GM23248 (cell line): ENCODE data around the gene ZBTB34. TPM values are rescaled to one million over a fixed set of nuclear protein-coding genes. Genes with fewer than 3 reads are reported as not detected.

Experiments used
- DNase-seq: peaks from one replicate; pipeline ENCODE4 v3.0.0-alpha.2; 2015
- H2AFZ ChIP-seq: fragments of 200-600 bp; sonication (generic); 2 replicates; pipeline ENCODE4 v1.6.1; 2016; ENCODE audit warnings: antibody characterized with exemption
- H3F3A ChIP-seq: fragments of 200-600 bp; sonication (generic); 2 replicates; pipeline ENCODE4 v1.6.1; 2016; ENCODE audit warnings: mild to moderate bottlenecking, antibody characterized with exemption, mixed run types; ENCODE audit not compliant: insufficient read depth
- H3K27ac ChIP-seq: fragments of 200-600 bp; sonication (generic); 2 replicates; pipeline ENCODE4 v1.5.1; 2016; ENCODE audit warnings: mild to moderate bottlenecking
- H3K27me3 ChIP-seq: fragments of 200-600 bp; sonication (generic); replicated peaks from 2 replicates; pipeline ENCODE4 v1.6.1; 2016; ENCODE audit warnings: mild to moderate bottlenecking; ENCODE audit not compliant: insufficient read depth
- H3K36me3 ChIP-seq: fragments of 200-600 bp; sonication (generic); 2 replicates; pipeline ENCODE4 v1.6.1; 2016; ENCODE audit warnings: low read depth, mild to moderate bottlenecking
- H3K4me1 ChIP-seq: fragments of 200-600 bp; sonication (generic); 2 replicates; pipeline ENCODE4 v1.6.1; 2016; ENCODE audit warnings: mild to moderate bottlenecking; ENCODE audit not compliant: insufficient read depth
- H3K4me2 ChIP-seq: fragments of 200-600 bp; sonication (generic); one replicate; pipeline ENCODE4 v1.6.1; 2016; ENCODE audit warnings: mild to moderate bottlenecking; ENCODE audit not compliant: unreplicated experiment
- H3K4me3 ChIP-seq: fragments of 200-600 bp; sonication (generic); 2 replicates; pipeline ENCODE4 v1.5.1; 2016; ENCODE audit warnings: mild to moderate bottlenecking
- H3K79me2 ChIP-seq: fragments of 200-600 bp; sonication (generic); 2 replicates; pipeline ENCODE4 v1.6.1; 2016; ENCODE audit warnings: mild to moderate bottlenecking; ENCODE audit not compliant: insufficient read depth
- H3K9ac ChIP-seq: fragments of 200-600 bp; sonication (generic); 2 replicates; pipeline ENCODE4 v1.6.1; 2016; ENCODE audit warnings: mild to moderate bottlenecking
- H3K9me2 ChIP-seq: fragments of 200-600 bp; sonication (generic); 2 replicates; pipeline ENCODE4 v1.6.1; 2016; ENCODE audit warnings: mixed run types, mild to moderate bottlenecking, moderate library complexity; ENCODE audit not compliant: insufficient read depth
- H3K9me3 ChIP-seq: fragments of 200-600 bp; sonication (generic); one replicate; pipeline ENCODE4 v1.6.1; 2017; ENCODE audit warnings: low read depth
- H4K20me1 ChIP-seq: fragments of 200-600 bp; sonication (generic); 2 replicates; pipeline ENCODE4 v1.6.0; 2016; ENCODE audit not compliant: insufficient read depth
- EZH2 ChIP-seq: fragments of 200-600 bp; sonication (generic); IDR thresholded peaks from 2 replicates; pipeline ENCODE4 v1.6.1; 2018; ENCODE audit warnings: antibody characterized with exemption, mild to moderate bottlenecking; ENCODE audit not compliant: insufficient read depth, poor library complexity, severe bottlenecking
- EZH2phosphoT487 ChIP-seq: fragments of 200-600 bp; sonication (generic); IDR thresholded peaks from 2 replicates; pipeline ENCODE4 v1.6.1; 2018; ENCODE audit warnings: antibody characterized with exemption, moderate library complexity, mild to moderate bottlenecking, low read depth; ENCODE audit not compliant: insufficient read depth
- WGBS, 2 experiments: methylation state at CpG; one replicate each; pipeline ENCODE4 v1.1.6; 2015 to 2017; ENCODE audit warnings: low lambda C conversion rate in 2 of 2, low coverage in 1 of 2; ENCODE audit errors: missing lambda C conversion rate in 2 of 2; 5-methylcytosine and 5-hydroxymethylcytosine counted together
- in situ Hi-C: fragments of 300-500 bp; cut with MboI; formaldehyde crosslinking; loops from 2 replicates; pipeline ENCODE4 v1.15.0; 2020
- polyA plus RNA-seq: library from polyadenylated mRNA; unstranded; fragments of >200 nt; fragmentation: Nextera tagmentation; extraction: Ambion mirVana; gene quantifications from 2 replicates; pipeline ENCODE4 v1.2.1, GENCODE V29; 2016
- total RNA-seq: library from RNA; depleted of rRNA; stranded (reverse); fragments of >200 nt; shearing (Covaris generic); gene quantifications from 2 replicates; pipeline ENCODE4 v1.2.3, GENCODE V29; 2014

ZBTB34 gene
- total and polyA plus RNA-seq, 2 experiments from 2014 or later, result 2.3 to 5.5 TPM

GRCh38 chr9:126879288-126879687 is 18.8 kb downstream of the ZBTB34 start:
- peaks cover 5% of the 10 kb centered on the region; the same call in 1 of the 2 replicates for H4K20me1 ChIP-seq

GRCh38 chr9:126880226-126880946 is 19.9 kb downstream of the ZBTB34 start:
- H3F3A ChIP-seq, result peaks cover 17% of the 10 kb centered on the region
- no peak overlapping the region for H3K9ac ChIP-seq
- in situ Hi-C loops, result no loop called here
- H3K79me2 ChIP-seq, result peaks cover 81% of the 10 kb centered on the region
- H3K4me2 ChIP-seq, result no peak overlapping the region
- H3K9me3 ChIP-seq, result no peaks in the 10 kb centered on the region
- no peak for DNase-seq
- H3K4me3 ChIP-seq, result no peak overlapping the region
- no peak overlapping the region for H3K27ac ChIP-seq
- H4K20me1 ChIP-seq, result no peaks in the 10 kb centered on the region; the same call in 1 of the 2 replicates
- no peak for TF ChIP-seq EZH2
- TF ChIP-seq EZH2phosphoT487, result no peak
- WGBS, 2 experiments, result 82 to 84% methylated on average over 23 of the region's 23 CpGs
- no peak overlapping the region for H2AFZ ChIP-seq
- no peaks in the 10 kb centered on the region for H3K27me3 ChIP-seq
- peaks cover 7% of the 10 kb centered on the region; the same call in 1 of the 2 replicates for H3K4me1 ChIP-seq
- peaks cover 18% of the 10 kb centered on the region; the same call in 1 of the 2 replicates for H3K36me3 ChIP-seq
- H3K9me2 ChIP-seq, result no peaks in the 10 kb centered on the region

More at GRCh38 chr9:126879288-126879687, 18.8 kb downstream of the ZBTB34 start:
- H3K36me3 ChIP-seq, result peaks cover 18% of the 10 kb centered on the region; the same call in 1 of the 2 replicates
- DNase-seq, result no peak
- H3K4me1 ChIP-seq, result no peaks in the 10 kb centered on the region
- H3K9ac ChIP-seq, result no peak overlapping the region
- no peak overlapping the region for H3K27ac ChIP-seq
- no peaks in the 10 kb centered on the region for H3K9me2 ChIP-seq
- no peak overlapping the region for H2AFZ ChIP-seq
- 63 to 65% methylated on average over 9 of the region's 9 CpGs for WGBS, 2 experiments
- H3K79me2 ChIP-seq, result peaks cover 91% of the 10 kb centered on the region
- TF ChIP-seq EZH2 (no peak), EZH2phosphoT487 (no peak)
- H3F3A ChIP-seq, result peaks cover 21% of the 10 kb centered on the region
- H3K4me3 ChIP-seq, result no peak overlapping the region
- H3K9me3 ChIP-seq, result no peaks in the 10 kb centered on the region
- H3K4me2 ChIP-seq, result no peak overlapping the region
- H3K27me3 ChIP-seq, result no peaks in the 10 kb centered on the region
- in situ Hi-C loops, result no loop called here

GRCh38 chr9:126880947-126881332 is 20.5 kb downstream of the ZBTB34 start:
- Histone ChIP-seq H3K4me1 (peaks cover 8% of the 10 kb centered on the region; the same call in 1 of the 2 replicates), H3K4me3 (no peak overlapping the region), H4K20me1 (no peaks in the 10 kb centered on the region; the same call in 1 of the 2 replicates), H3F3A (peaks cover 16% of the 10 kb centered on the region; the same call in 1 of the 2 replicates), H3K9ac (no peak overlapping the region), H3K79me2 (peaks cover 78% of the 10 kb centered on the region), H3K27ac (no peak overlapping the region), H3K9me3 (no peaks in the 10 kb centered on the region), H3K9me2 (no peaks in the 10 kb centered on the region), H3K4me2 (no peak overlapping the region), H3K27me3 (no peaks in the 10 kb centered on the region), H2AFZ (no peak overlapping the region), H3K36me3 (peaks cover 18% of the 10 kb centered on the region; the same call in 1 of the 2 replicates)
- DNase-seq, result no peak
- in situ Hi-C loops, result no loop called here
- 53 to 57% methylated on average over 6 of the region's 6 CpGs for WGBS, 2 experiments
- TF ChIP-seq EZH2 (no peak), EZH2phosphoT487 (no peak)

DNA sequence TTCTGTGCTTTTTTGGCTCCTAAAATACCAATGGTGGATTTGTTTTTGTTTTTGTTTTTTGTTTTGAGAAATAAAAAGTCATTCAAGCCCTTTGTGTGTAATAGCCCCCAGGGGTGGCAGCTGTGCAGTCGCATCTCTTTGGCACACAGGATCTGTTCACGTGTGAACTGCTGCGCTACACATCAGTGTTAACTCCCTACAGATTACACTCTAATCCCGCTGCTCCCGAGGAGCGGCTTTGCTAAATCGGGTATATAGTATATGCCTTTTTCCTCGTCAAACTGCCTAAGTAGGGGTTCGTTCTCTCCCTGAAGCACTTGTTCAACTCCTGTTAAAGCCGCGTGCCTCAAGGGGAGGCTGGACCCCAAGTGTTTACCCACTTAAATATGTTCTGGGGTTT is 22.3 kb downstream of the ZBTB34 start:
- TF ChIP-seq EZH2phosphoT487 (no peak), EZH2 (no peak)
- Histone ChIP-seq H2AFZ (no peak overlapping the region), H3K27me3 (no peaks in the 10 kb centered on the region), H3K9me3 (no peaks in the 10 kb centered on the region), H4K20me1 (no peaks in the 10 kb centered on the region; the same call in 1 of the 2 replicates), H3K79me2 (peaks cover 61% of the 10 kb centered on the region), H3K27ac (no peak overlapping the region), H3K4me2 (no peak overlapping the region), H3K9me2 (no peaks in the 10 kb centered on the region), H3K36me3 (peaks cover 18% of the 10 kb centered on the region; the same call in 1 of the 2 replicates), H3K4me1 (peaks cover 8% of the 10 kb centered on the region; the same call in 1 of the 2 replicates), H3F3A (peaks cover 8% of the 10 kb centered on the region; the same call in 1 of the 2 replicates), H3K9ac (no peak overlapping the region), H3K4me3 (no peak overlapping the region)
- in situ Hi-C loops, result no loop called here
- WGBS, 2 experiments, result 84 to 88% methylated on average over 11 of the region's 11 CpGs
- DNase-seq, result no peak
